Fibroblast of the aortic adventitia (primary cell): Measurements from ENCODE around the gene ST8SIA2. TPM values are rescaled to one million over a fixed set of nuclear protein-coding genes. Genes with fewer than 3 reads are reported as not detected.

Source experiments
- DNase-seq: peaks from one replicate; pipeline ENCODE4 v3.0.0-alpha.2; 2010; ENCODE audit warnings: low read depth
- H3K4me3 ChIP-seq: 2 replicates; pipeline ENCODE4 v1.5.1; 2011; ENCODE audit warnings: low read depth, mild to moderate bottlenecking, control low read depth, low read length, moderate library complexity
- total RNA-seq: library from RNA; depleted of rRNA; stranded (reverse); fragments of >200 nt; gene quantifications from 2 replicates; pipeline ENCODE4 v1.2.3, GENCODE V29; 2012; ENCODE audit warnings: low replicate concordance
- TF ChIP-seq, protein P1 (sequence below): IDR thresholded peaks from 2 replicates; pipeline ENCODE4 v1.5.1; 2011; ENCODE audit warnings: mild to moderate bottlenecking, low read length, control low read depth, inconsistent platforms; ENCODE audit not compliant: insufficient read depth

ST8SIA2 gene
- total RNA-seq, 1 donor, result not detected

DNA sequence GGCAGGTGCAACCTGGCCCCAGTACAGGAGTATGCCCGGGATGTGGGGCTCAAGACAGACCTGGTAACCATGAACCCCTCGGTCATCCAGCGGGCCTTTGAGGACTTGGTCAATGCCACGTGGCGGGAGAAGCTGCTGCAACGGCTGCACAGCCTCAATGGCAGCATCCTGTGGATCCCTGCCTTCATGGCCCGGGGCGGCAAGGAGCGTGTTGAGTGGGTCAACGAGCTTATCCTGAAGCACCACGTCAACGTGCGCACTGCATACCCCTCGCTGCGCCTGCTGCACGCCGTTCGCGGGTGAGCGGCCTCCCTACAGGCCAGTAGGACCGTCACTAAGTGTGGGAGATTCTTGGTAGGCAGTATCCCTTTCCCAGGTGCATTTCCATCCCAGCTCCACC, 51.0 kb downstream of the ST8SIA2 start:
- no peak for DNase-seq
- TF ChIP-seq, protein P1, sequence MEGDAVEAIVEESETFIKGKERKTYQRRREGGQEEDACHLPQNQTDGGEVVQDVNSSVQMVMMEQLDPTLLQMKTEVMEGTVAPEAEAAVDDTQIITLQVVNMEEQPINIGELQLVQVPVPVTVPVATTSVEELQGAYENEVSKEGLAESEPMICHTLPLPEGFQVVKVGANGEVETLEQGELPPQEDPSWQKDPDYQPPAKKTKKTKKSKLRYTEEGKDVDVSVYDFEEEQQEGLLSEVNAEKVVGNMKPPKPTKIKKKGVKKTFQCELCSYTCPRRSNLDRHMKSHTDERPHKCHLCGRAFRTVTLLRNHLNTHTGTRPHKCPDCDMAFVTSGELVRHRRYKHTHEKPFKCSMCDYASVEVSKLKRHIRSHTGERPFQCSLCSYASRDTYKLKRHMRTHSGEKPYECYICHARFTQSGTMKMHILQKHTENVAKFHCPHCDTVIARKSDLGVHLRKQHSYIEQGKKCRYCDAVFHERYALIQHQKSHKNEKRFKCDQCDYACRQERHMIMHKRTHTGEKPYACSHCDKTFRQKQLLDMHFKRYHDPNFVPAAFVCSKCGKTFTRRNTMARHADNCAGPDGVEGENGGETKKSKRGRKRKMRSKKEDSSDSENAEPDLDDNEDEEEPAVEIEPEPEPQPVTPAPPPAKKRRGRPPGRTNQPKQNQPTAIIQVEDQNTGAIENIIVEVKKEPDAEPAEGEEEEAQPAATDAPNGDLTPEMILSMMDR, result no peak
- no peak overlapping the region for H3K4me3 ChIP-seq

DNA sequence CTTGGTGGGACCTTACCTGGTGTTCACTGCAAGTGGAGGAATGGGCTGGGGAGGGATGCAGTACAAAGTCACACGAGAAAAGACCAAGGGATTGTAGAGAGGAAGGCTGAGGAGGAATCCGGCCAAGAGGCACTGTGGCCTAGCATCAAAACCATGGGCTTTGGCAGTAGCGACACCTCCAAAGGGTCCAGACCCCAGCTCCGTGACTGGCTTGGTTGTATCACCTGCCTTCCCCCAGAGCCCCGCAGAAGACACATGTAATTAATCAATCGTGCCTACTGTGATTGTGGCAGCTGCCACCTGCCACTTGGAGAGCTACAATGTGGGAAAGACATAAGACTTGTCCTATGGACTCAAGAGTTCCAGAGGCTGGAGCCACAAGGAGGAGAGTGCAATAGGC, 54.7 kb downstream of the ST8SIA2 start:
- TF ChIP-seq, protein P1, result no peak
- no peak for DNase-seq
- H3K4me3 ChIP-seq, result no peak overlapping the region

DNA sequence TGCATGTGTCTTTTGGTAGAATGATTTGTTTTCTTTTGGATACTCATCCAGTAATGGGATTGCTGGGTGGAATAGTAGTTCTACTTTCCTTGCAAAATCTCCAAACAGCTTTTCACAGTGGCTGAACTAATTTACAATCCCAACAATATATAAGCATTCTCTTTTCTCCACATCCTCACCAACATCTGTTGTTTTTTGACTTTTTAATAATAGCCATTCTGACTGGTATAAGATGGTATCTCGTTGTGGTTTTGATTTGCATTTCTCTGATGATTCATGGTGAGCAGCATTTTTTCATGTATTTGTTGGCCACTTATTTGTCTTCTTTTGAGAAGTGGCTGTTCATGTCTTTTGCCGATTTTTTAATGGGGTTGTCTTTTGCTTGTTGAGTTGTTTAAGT, 55.8 kb downstream of the ST8SIA2 start:
- H3K4me3 ChIP-seq, result no peak overlapping the region
- no peak for DNase-seq
- TF ChIP-seq, protein P1, result no peak

DNA sequence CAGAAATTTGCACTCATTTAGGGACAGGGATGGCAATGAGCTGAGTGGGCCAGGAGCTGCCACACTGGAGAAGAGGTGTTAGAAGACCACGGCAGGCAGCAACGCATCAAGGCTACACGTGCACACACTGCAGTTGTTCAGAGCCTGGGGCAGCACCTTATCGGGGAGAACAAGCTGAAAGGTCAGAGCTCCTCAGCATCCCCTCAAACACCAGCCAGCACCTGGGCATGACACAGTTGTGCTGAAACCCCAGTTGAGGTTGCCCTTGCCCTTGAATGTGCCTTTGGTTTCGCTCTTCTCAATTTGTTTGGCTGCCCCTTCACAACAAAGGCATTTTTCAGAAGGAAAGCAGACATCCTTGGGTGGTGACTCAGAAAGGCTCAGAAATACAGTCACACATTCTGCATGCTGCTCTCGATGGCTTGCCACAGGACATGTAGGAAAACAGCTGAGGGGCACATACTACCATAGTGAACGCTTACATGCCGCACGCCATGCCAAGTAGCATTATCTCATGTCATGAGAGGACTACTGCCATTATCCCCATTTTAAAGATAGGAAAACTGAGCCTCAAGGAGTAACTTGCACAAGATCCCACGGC, 57.6 kb downstream of the ST8SIA2 start:
- no peak for DNase-seq
- TF ChIP-seq, protein P1, result no peak
- H3K4me3 ChIP-seq, result no peak overlapping the region

DNA sequence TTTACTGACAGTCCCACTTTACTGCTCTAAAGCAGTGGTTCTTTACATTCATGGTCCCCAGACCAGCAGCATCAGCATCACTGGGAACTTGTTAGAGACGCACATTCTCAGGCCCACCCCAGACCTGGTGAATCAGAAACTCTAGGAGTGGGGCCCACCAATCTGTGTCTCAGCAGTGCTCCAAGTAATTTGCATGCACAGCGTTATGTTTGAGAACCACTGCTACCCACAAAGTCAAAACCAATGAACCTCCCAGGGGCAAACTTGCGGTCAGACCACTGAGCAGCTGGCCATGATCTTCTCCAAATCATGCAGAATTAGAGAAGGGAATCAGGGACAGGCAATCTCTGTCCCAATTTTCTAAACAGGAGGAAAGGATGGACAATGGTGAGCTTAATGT, 58.5 kb downstream of the ST8SIA2 start:
- H3K4me3 ChIP-seq, result no peak overlapping the region
- TF ChIP-seq, protein P1, result no peak
- DNase-seq, result no peak

DNA sequence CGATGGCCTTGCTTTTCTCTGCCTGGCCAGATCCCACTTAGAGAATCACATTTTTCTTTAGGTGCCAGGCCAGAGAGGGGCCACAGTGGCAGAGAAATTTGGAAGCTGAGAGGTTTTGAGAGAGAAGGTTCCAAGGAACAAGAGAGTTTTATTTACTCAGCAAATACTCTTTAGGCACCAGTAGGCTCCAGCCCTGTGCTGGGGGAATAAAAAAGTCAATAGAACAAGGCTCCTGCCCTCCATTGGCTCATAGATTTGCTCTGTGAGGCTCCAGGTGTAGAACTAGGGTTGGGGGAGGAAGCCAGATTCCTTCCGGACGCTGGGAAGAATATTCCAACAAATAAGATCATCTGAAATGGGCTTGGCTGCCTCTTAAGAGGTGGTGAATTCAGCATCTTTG, 59.9 kb downstream of the ST8SIA2 start:
- TF ChIP-seq, protein P1, result no peak
- no peak for DNase-seq
- no peak overlapping the region for H3K4me3 ChIP-seq

DNA sequence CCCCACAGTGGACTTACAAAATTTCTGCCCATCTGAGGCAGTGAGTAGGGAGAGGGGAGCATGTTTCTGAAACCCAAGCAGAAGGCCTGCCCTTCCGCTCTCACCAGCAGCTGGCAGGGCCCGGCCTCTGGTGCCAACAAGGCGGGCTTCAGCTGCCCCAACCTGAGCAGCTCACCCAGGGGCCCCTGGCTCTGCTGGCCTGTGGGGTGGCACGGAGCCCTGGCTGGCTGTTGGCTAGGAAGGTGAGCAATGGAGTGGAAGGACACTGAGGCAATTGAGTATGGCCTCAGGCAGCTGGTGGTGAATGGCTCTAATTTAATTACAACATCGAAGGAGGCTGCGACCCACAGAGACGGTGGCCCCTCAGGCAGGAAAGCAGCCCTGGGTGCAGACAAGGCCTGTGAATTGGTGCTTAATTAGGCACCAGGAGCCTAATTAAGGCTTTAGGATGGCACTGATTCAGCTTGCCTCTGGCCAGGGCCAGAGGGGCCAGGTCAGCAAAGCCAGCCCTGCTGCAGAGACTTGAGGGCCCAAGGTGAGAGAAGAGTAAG, 60.9 kb downstream of the ST8SIA2 start:
- TF ChIP-seq, protein P1, result no peak
- H3K4me3 ChIP-seq, result no peak overlapping the region
- no peak for DNase-seq
